Inflammatory macrophage treated with lipopolysaccharide for 4 hours (primary cell): ENCODE data around the gene CDC20B.
"Not testable (repeated sequence)": the region's sequence is repeated elsewhere in the genome, so short reads cannot be mapped to it uniquely, and the experiment has no call there.

Experiments
- DNase-seq: peaks from one replicate; pipeline ENCODE4 v3.0.0-alpha.2; 2020

CDC20B gene

GRCh38 chr5:55101556-55102276 is 71.3 kb downstream of the CDC20B start:
- DNase-seq, result no peak

DNA sequence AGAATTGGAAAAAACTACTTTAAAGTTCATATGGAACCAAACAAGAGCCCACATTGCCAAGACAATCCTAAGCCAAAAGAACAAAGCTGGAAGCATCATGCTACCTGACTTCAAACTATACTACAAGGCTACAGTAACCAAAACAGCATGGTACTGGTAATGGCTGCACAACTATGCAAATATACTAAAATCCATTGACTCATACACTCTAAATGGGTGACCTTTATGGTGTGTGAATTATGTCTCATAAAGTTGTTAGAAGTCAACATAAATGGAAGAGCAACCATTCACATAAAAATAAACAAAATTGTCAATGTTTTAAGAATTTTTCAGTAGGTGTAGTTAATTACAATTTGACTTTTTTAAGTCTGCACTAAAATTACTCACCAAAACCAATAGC is 71.8 kb downstream of the CDC20B start:
- not testable (repeated sequence) for DNase-seq

DNA sequence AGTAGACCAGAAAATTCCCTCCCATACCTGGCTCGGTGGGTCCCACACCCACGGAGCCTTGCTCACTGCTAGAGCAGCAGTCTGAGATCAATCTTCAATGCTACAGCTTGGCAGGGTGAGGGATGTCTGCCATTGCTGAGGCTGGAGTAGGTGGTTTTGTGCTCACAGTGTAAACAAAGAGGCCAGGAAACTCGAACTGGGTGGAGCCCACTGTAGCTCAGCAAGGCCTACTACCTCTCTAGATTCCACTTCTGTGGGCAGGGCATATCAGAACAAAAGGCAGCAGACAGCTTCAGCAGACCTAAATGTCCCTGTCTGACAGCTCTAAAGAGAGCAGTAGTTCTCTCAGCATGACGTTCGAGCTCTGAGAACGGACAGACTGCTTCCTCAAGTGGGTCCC is 76.1 kb downstream of the CDC20B start:
- no peak for DNase-seq

- DNase-seq, result no peak
Observed at GRCh38 chr5:55096182-55096581, 76.8 kb downstream of the CDC20B start.

DNA sequence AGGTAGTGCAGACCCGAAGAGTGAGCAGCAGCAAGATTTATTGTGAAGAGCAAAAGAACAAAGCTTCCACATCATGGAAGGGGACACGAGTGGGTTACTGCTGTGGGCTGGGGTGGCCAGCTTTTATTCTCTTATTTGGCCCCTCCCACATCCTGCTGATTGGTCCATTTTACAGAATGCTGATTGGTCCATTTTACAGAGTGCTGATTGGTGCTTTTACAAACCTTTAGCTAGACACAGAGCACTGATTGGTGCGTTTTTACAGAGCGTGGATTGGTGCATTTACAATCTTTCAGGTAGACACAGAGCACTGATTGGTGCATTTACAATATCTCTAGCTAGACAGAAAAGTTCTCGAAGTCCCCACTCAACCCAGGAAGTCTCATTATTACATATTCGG is 82.0 kb downstream of the CDC20B start:
- not testable (repeated sequence) for DNase-seq

GRCh38 chr5:55089301-55089700 is 83.7 kb downstream of the CDC20B start:
- DNase-seq, result not testable (repeated sequence)

GRCh38 chr5:55081541-55081940 is 91.4 kb downstream of the CDC20B start:
- DNase-seq, result no peak

GRCh38 chr5:55073211-55073610 is 99.8 kb downstream of the CDC20B start:
- DNase-seq, result no peak

DNA sequence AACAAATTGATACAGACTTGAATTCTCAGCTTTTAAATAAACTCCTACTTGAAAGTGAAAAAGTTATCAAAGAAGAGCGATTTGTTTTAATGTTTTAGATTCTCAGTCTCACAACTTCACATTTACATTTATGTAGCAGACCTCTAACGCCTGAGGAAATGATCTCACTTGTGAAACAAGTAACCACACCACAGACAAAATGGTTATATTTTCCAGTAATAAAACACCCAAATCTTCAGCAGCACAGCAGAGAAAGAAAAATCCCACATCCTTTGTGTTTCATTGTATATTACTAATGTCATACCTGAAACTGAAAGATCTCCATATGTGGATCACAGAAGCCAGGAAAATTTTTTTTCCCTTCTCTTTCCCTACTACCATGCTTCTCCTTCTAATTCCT is 100.3 kb downstream of the CDC20B start:
- no peak for DNase-seq

- DNase-seq, result no peak
Observed at GRCh38 chr5:55071413-55071812, 101.6 kb downstream of the CDC20B start.

- DNase-seq, result no peak
Observed at GRCh38 chr5:55070968-55071367, 102.0 kb downstream of the CDC20B start.

DNA sequence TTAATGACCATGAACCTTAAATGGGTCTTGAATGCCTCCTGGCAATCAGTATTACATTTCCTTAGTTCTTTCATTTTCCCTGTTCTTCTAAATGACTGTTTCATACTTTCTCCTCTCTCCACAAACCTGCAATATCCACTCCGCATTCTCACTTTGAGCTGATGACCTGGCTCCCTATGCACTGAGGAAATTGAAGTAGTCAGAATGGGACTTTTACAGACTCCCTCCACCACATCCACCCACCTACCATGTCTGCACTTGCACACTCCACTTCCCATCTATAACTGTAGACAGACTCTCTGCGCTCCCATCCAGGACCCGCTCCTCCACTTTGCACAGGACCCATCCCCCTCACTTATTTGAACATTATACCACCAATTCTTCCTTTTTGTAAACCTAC is 106.7 kb downstream of the CDC20B start:
- DNase-seq, result no peak

DNA sequence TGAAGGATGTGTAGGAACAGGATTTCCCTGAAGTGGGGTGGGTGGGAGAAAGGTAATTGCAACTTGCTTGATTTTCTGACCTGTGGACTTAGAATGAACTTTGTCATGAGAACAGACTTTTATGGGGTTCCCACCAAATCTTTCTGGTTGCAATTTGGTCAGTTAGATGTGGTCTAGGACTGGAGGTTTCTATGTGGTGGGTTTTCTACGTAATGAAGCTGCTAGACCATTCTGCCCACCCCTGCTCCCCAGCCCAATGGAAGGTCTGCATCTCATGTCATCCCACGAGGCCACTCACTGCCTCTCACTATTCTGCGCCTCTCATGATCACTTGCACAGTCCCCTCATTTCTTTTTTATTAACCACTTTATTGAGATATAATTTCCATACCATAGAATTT is 108.5 kb downstream of the CDC20B start:
- no peak for DNase-seq

GRCh38 chr5:55063899-55064298 is 109.1 kb downstream of the CDC20B start:
- DNase-seq, result no peak

DNA sequence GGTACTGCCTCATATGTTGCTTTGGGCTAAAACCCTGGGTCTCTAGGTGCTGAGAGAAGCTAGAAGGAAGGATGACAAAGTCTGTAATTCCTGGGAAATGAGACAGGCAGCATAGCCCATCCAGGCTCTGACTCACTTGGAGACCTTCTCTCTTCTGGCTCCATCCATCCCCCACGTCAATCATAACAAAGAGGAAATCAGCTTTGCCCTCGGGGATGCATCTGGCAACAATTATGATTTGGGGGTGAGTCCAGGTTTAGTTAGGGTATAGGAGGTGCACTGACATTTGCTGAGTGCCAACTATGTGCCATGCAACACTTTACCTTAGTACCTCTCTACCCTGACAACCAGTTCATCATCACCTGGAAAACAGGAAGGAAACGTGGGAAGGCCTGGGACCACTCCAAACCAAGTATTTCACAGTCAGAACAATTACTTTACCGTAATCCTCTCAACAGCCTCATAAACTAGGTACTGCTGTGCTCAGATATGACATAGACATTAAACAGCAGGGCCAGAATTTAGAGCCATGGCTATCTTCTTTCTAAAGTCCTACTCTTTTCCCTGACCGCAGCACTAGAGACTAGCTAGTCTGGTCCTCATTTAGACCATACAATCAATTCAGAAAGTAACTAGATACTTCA is 109.6 kb downstream of the CDC20B start:
- no peak for DNase-seq
